OCI-LY3 (cell line): ENCODE data around the gene ZDBF2.
A peak's percentile ranks its signal among the peaks of the same experiment; 100 is the strongest.
"Not testable (repeated sequence)": the region's sequence is repeated elsewhere in the genome, so short reads cannot be mapped to it uniquely, and the experiment has no call there.

Experiments
- H2AFZ ChIP-seq: fragments of 200-600, 300-600 bp; shearing (Covaris generic); 2 replicates; pipeline ENCODE4 v1.6.0; 2014; ENCODE audit warnings: antibody characterized with exemption, low read depth, low read length
- H3K27ac ChIP-seq: fragments of 200-600, 300-600 bp; sonication (generic); 2 replicates; pipeline ENCODE4 v1.5.1; 2014; ENCODE audit warnings: mild to moderate bottlenecking, low read length, moderate library complexity, mixed read lengths
- H3K27me3 ChIP-seq: fragments of 200-600, 300-600 bp; sonication (generic); 2 replicates; pipeline ENCODE4 v1.6.1; 2014; ENCODE audit warnings: low read depth, low read length, mixed read lengths
- H3K36me3 ChIP-seq: fragments of 200-600, 300-600 bp; sonication (generic); replicated peaks from 2 replicates; pipeline ENCODE3; 2014; ENCODE audit warnings: low read depth, low read length, mixed read lengths
- H3K4me1 ChIP-seq: fragments of 300-600, 200-600 bp; sonication (generic); 2 replicates; pipeline ENCODE4 v1.6.1; 2014; ENCODE audit warnings: low read length, mixed read lengths
- H3K4me2 ChIP-seq: fragments of 200-600, 300-600 bp; sonication (generic); 2 replicates; pipeline ENCODE4 v1.6.1; 2014; ENCODE audit warnings: low read length, mixed read lengths
- H3K4me3 ChIP-seq: fragments of 300-600, 200-600 bp; sonication (generic); 2 replicates; pipeline ENCODE4 v1.5.1; 2014; ENCODE audit warnings: antibody characterized with exemption, mild to moderate bottlenecking, low read length, moderate library complexity
- H3K79me2 ChIP-seq: fragments of 300-600, 200-600 bp; shearing (Covaris generic); 2 replicates; pipeline ENCODE4 v1.6.1; 2014; ENCODE audit warnings: mild to moderate bottlenecking, low read length, mixed read lengths
- H3K9ac ChIP-seq: fragments of 300-600, 200-600 bp; shearing (Covaris generic); 2 replicates; pipeline ENCODE4 v1.6.0; 2014; ENCODE audit warnings: mild to moderate bottlenecking, low read length, moderate library complexity
- H3K9me3 ChIP-seq: fragments of 200-600, 300-600 bp; shearing (Covaris generic); 2 replicates; pipeline ENCODE4 v1.6.1; 2014; ENCODE audit warnings: low read length, mixed read lengths; ENCODE audit not compliant: insufficient read depth
- H4K20me1 ChIP-seq: fragments of 200-600, 300-600 bp; sonication (generic); 2 replicates; pipeline ENCODE4 v1.6.1; 2016; ENCODE audit warnings: low read length, mixed read lengths; ENCODE audit not compliant: insufficient read depth
- CTCF ChIP-seq: fragments of 200-600, 300-600 bp; sonication (generic); IDR thresholded peaks from 2 replicates; pipeline ENCODE4 v1.5.1; 2014; ENCODE audit warnings: antibody characterized with exemption, low read length, low read depth
- EZH2phosphoT487 ChIP-seq: fragments of 200-600 bp; shearing (Covaris generic); IDR thresholded peaks from 2 replicates; pipeline ENCODE4 v1.6.1; 2018; ENCODE audit warnings: antibody characterized with exemption, mixed run types, low read depth

Gene ZDBF2

GRCh38 chr2:206289391-206289790 lies 14.9 kb downstream of the ZDBF2 start:
- no peak overlapping the region for H3K27ac ChIP-seq
- H3K9ac ChIP-seq = no peak overlapping the region
- H3K4me3 ChIP-seq = no peak overlapping the region
- H3K79me2 ChIP-seq = no peaks in the 10 kb centered on the region
- H3K36me3 ChIP-seq = peaks cover 5% of the 10 kb centered on the region
- no peak overlapping the region for H2AFZ ChIP-seq
- H3K27me3 ChIP-seq = no peaks in the 10 kb centered on the region
- H4K20me1 ChIP-seq = no peaks in the 10 kb centered on the region
- 0 out of 2 replicates have a peak, but pooled peaks cover 3% of the 10 kb centered on the region for H3K9me3 ChIP-seq
- TF ChIP-seq CTCF = no peak
- TF ChIP-seq EZH2phosphoT487 = no peak
- no peak overlapping the region for H3K4me2 ChIP-seq
- no peaks in the 10 kb centered on the region for H3K4me1 ChIP-seq

GRCh38 chr2:206296128-206296527 lies 21.7 kb downstream of the ZDBF2 start:
- no peak overlapping the region for H3K9ac ChIP-seq
- H3K79me2 ChIP-seq = no peaks in the 10 kb centered on the region
- no peak overlapping the region for H3K27ac ChIP-seq
- no peaks in the 10 kb centered on the region for H3K9me3 ChIP-seq
- TF ChIP-seq EZH2phosphoT487 = no peak
- no peak for TF ChIP-seq CTCF
- H2AFZ ChIP-seq = no peak overlapping the region
- H3K4me1 ChIP-seq = no peaks in the 10 kb centered on the region
- no peaks in the 10 kb centered on the region for H4K20me1 ChIP-seq
- no peaks in the 10 kb centered on the region for H3K36me3 ChIP-seq
- H3K27me3 ChIP-seq = no peaks in the 10 kb centered on the region
- H3K4me2 ChIP-seq = no peak overlapping the region
- H3K4me3 ChIP-seq = no peak overlapping the region

GRCh38 chr2:206299608-206300007 lies 25.1 kb downstream of the ZDBF2 start:
- H3K4me2 ChIP-seq, H3K27ac ChIP-seq, H3K36me3 ChIP-seq, H3K9me3 ChIP-seq, H3K4me3 ChIP-seq, H3K79me2 ChIP-seq, H3K9ac ChIP-seq, H2AFZ ChIP-seq, H4K20me1 ChIP-seq, H3K27me3 ChIP-seq, H3K4me1 ChIP-seq: not testable (repeated sequence)

GRCh38 chr2:206305523-206306245 lies 31.2 kb downstream of the ZDBF2 start:
- Histone ChIP-seq H3K27ac (no peak overlapping the region), H3K79me2 (no peaks in the 10 kb centered on the region), H3K27me3 (no peaks in the 10 kb centered on the region), H3K36me3 (no peaks in the 10 kb centered on the region), H2AFZ (no peak overlapping the region), H3K4me2 (peak overlapping the region; percentile 32), H3K9me3 (no peaks in the 10 kb centered on the region), H3K4me3 (no peak overlapping the region), H3K4me1 (peaks cover 16% of the 10 kb centered on the region), H4K20me1 (no peaks in the 10 kb centered on the region), H3K9ac (no peak overlapping the region)
- TF ChIP-seq CTCF = no peak
